Measurements from ENCODE around the gene CYTH1. TPM values are rescaled to one million over a fixed set of nuclear protein-coding genes. Genes with fewer than 3 reads are reported as not detected.

CYTH1 gene
- total RNA-seq, 2 donors from 2014 or later = 54.6 to 68.9 TPM

DNA sequence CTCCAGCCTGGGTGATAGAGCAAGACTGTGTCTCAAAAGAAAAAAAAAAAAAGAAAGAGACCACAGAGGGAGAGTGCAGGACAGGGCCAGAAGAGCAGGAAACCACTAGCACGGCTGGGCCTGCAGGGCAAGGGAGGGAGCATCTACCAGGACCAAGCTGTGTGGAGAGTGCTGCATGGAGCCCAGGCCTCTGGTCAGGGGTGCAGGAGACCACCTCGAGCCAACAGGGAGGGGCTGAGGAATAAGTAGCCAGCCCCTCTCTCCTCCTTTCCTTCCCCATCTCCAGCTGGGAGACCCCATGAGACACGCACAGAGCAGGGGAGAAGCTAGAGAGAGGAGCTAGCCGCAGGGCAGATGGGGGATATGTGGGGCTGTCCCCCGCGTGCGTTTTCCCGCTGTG lies 137.8 kb downstream of the CYTH1 start:
- intact Hi-C loops (cut with DNase I) = no loop called here
- DNase-seq = no peak
- no peak overlapping the region for H3K9ac ChIP-seq (ENCODE audit: low read depth in 2 of 2, low read length in 2 of 2)
- no peak overlapping the region for H3K27ac ChIP-seq
- no peaks in the 10 kb centered on the region for H3K4me1 ChIP-seq
- H3K4me3 ChIP-seq = no peak overlapping the region
- H3K9me3 ChIP-seq = no peaks in the 10 kb centered on the region
- TF ChIP-seq, protein P1, sequence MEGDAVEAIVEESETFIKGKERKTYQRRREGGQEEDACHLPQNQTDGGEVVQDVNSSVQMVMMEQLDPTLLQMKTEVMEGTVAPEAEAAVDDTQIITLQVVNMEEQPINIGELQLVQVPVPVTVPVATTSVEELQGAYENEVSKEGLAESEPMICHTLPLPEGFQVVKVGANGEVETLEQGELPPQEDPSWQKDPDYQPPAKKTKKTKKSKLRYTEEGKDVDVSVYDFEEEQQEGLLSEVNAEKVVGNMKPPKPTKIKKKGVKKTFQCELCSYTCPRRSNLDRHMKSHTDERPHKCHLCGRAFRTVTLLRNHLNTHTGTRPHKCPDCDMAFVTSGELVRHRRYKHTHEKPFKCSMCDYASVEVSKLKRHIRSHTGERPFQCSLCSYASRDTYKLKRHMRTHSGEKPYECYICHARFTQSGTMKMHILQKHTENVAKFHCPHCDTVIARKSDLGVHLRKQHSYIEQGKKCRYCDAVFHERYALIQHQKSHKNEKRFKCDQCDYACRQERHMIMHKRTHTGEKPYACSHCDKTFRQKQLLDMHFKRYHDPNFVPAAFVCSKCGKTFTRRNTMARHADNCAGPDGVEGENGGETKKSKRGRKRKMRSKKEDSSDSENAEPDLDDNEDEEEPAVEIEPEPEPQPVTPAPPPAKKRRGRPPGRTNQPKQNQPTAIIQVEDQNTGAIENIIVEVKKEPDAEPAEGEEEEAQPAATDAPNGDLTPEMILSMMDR (IDR thresholded peaks at IDR 0.05) = no peak
- H3K27me3 ChIP-seq = no peaks in the 10 kb centered on the region
- no peaks in the 10 kb centered on the region for H3K36me3 ChIP-seq

DNA sequence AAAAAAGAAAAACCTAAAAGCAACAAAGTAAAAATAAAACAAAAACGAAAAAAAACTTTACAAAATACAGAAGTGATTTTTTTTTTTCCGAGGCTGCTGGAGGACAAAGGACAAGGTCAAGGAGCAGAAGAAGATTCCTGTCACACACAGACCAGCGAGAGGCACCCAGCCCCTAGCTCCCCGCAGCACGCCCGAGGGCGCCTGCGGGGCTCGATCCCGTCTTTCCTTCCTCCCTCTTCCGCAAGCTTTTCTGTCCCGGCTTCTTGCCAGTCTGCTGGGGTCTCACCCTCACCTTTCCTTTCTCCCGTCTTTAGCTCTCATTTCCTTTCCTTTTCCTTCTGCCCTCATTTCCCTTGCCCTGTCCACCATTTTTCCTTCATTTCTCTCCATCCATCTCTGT lies 138.7 kb downstream of the CYTH1 start:
- H3K27ac ChIP-seq = no peak overlapping the region
- intact Hi-C loops (cut with DNase I) = no loop called here
- no peak overlapping the region for H3K9ac ChIP-seq (ENCODE audit: low read depth in 2 of 2, low read length in 2 of 2)
- TF ChIP-seq, protein P1 (IDR thresholded peaks at IDR 0.05) = no peak
- no peak overlapping the region for H3K4me3 ChIP-seq
- H3K36me3 ChIP-seq = no peaks in the 10 kb centered on the region
- no peaks in the 10 kb centered on the region for H3K9me3 ChIP-seq
- no peaks in the 10 kb centered on the region for H3K27me3 ChIP-seq
- no peak for DNase-seq
- no peaks in the 10 kb centered on the region for H3K4me1 ChIP-seq

DNA sequence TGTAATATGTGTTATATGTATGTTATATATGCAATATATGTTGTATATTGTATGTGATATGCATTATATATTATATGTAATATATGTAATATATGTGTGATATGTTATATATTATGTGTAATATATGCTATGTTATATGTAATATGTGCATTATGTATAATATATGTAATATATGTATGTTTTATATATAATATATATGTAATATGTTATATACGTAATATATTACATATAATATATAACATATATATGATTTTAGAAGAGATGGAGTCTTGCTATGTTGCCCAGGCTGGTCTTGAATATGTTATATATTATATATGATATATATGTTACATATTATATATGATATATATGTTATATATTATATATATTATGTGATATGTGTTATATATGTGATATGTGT lies 139.4 kb downstream of the CYTH1 start:
- Histone ChIP-seq H3K27me3 (no peaks in the 10 kb centered on the region), H3K36me3 (no peaks in the 10 kb centered on the region), H3K27ac (no peak overlapping the region), H3K9ac (ENCODE audit: low read depth in 2 of 2, low read length in 2 of 2) (no peak overlapping the region), H3K4me1 (no peaks in the 10 kb centered on the region), H3K9me3 (no peaks in the 10 kb centered on the region), H3K4me3 (no peak overlapping the region)
- TF ChIP-seq, protein P1 (IDR thresholded peaks at IDR 0.05) = no peak
- intact Hi-C loops (cut with DNase I) = no loop called here
- DNase-seq = no peak

DNA sequence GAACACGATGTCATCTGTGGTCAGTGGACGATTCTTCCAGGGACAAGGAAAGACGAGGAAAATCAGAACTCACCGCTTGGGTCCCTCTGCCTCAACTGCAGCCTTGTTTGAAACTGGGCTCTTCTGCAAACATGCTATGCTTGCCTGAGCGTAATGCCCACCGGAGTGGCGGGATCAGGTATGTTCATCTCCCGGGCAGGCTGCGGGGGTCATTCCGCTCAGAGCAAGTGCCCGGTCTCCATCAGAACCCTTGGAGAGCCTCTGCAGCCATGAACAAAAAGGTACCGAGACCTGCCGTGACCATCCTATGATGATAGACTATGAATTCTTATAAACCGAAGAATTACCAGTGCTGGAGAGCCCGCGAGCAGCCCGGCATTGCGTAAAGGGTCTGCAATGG lies 140.4 kb downstream of the CYTH1 start:
- H3K4me1 ChIP-seq = no peaks in the 10 kb centered on the region
- no peak overlapping the region for H3K9ac ChIP-seq (ENCODE audit: low read depth in 2 of 2, low read length in 2 of 2)
- intact Hi-C loops (cut with DNase I) = no loop called here
- no peaks in the 10 kb centered on the region for H3K9me3 ChIP-seq
- no peak overlapping the region for H3K27ac ChIP-seq
- no peak overlapping the region for H3K4me3 ChIP-seq
- DNase-seq = no peak
- TF ChIP-seq, protein P1 (IDR thresholded peaks at IDR 0.05) = no peak
- no peaks in the 10 kb centered on the region for H3K36me3 ChIP-seq
- H3K27me3 ChIP-seq = no peaks in the 10 kb centered on the region

DNA sequence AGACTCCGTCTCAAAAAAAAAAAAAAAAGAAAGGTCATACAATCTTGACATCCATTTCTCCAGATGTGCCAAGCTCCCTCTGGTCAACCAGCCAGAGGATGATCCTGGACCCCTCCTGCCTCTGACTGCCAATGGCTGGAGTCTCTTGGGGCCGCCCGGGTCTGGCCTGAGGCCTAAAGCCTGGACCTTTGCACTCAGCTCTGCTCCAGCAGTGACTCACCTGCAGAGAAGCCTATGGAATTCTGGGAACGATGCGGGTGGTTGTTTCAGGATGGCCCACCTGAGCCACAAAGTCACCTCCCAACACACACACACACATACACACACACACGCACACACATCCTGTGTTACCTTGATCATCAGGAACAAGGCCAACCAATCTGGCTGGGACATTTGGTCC lies 140.8 kb downstream of the CYTH1 start:
- Histone ChIP-seq H3K9me3 (no peaks in the 10 kb centered on the region), H3K36me3 (no peaks in the 10 kb centered on the region), H3K27me3 (no peaks in the 10 kb centered on the region), H3K4me1 (no peaks in the 10 kb centered on the region), H3K4me3 (no peak overlapping the region), H3K9ac (ENCODE audit: low read depth in 2 of 2, low read length in 2 of 2) (no peak overlapping the region), H3K27ac (no peak overlapping the region)
- TF ChIP-seq, protein P1 (IDR thresholded peaks at IDR 0.05) = no peak
- intact Hi-C loops (cut with DNase I) = no loop called here
- DNase-seq = no peak

DNA sequence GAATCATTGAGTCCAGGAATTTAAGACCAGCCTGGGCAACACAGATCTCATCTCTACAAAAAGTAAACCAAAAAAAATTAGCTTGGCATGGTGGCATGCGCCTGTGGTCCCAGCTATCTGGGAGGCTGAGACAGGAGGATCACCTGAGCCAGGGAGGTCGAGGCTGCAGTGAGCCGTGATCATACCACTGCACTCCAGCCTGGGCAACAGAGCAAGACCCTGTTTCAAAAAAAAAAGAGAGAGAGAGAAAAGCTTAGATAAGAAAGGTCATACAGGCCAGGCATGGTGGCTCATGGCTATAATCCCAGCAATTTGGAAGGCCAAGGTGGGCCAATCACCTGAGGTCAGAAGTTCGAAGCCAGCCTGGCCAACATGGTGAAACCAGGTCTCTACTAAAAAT lies 141.4 kb downstream of the CYTH1 start:
- no peak for DNase-seq

More for the DNA sequence above, 141.4 kb downstream of the CYTH1 start:
- no peaks in the 10 kb centered on the region for H3K36me3 ChIP-seq
- H3K9me3 ChIP-seq = no peaks in the 10 kb centered on the region
- H3K4me3 ChIP-seq = no peak overlapping the region
- no peak overlapping the region for H3K9ac ChIP-seq (ENCODE audit: low read depth in 2 of 2, low read length in 2 of 2)
- no peaks in the 10 kb centered on the region for H3K27me3 ChIP-seq
- TF ChIP-seq, protein P1 (IDR thresholded peaks at IDR 0.05) = no peak
- H3K27ac ChIP-seq = no peak overlapping the region
- no peaks in the 10 kb centered on the region for H3K4me1 ChIP-seq
- intact Hi-C loops (cut with DNase I) = no loop called here

All from colonic mucosa (tissue), 4 donors.